ENCODE data around the gene TACR2. TPM values are rescaled to one million over a fixed set of nuclear protein-coding genes. Genes with fewer than 3 reads are reported as not detected.

The TACR2 gene
- not detected for total RNA-seq
- not detected for polyA plus RNA-seq (2013, experiment 1 of 2)
- polyA plus RNA-seq (2013, experiment 2 of 2) = not detected
- long read RNA-seq, experiment 1 = 0 reads
- long read RNA-seq, experiment 2 = 0 reads
- long read RNA-seq, experiment 3 = 0 reads
- long read RNA-seq, experiment 4 = 0 reads

GRCh38 chr10:69416695-69417094 lies at the start of gene TACR2:
Gene TACR2 (minus strand): TSS chr10:69416918. CDS start chr10:69416323, 595 bp downstream.
- Histone ChIP-seq H3K9me3 (ENCODE audit: control insufficient read depth, low read length) (no peaks in the 10 kb centered on the region), H3K4me3 (ENCODE audit: low read length) (no peak within 1 kb of the TSS), H3K4me1 (ENCODE audit: control insufficient read depth, insufficient read depth, low read length) (no peaks in the 10 kb centered on the region), H3K27me3 (ENCODE audit: control insufficient read depth, insufficient read depth, low read length, poor library complexity, severe bottlenecking) (no peaks in the 10 kb centered on the region), H3K36me3 (ENCODE audit: control insufficient read depth, insufficient read depth, low read length) (no peaks in the 10 kb centered on the region), H3K9ac (ENCODE audit: extremely low read depth, low read length, poor library complexity, severe bottlenecking) (no peak within 1 kb of the TSS), H3K27ac (ENCODE audit: low read depth, low read length) (no peak within 1 kb of the TSS)
- H3K27me3 Mint-ChIP-seq (ENCODE audit: insufficient read depth) = peaks cover 4% of the 10 kb centered on the region
- no peak for TF ChIP-seq CTCF (conservative IDR thresholded peaks at IDR 0.05)
- H3K4me3 Mint-ChIP-seq = no peak within 1 kb of the TSS
- H3K9me3 Mint-ChIP-seq = no peaks in the 10 kb centered on the region
- no peaks in the 10 kb centered on the region for H3K36me3 Mint-ChIP-seq (ENCODE audit: low read depth)
- no peak for DNase-seq
- 90 to 97% methylated on average over 6 to 10 of the region's 10 CpGs for WGBS, 2 experiments (ENCODE audit: insufficient coverage in 1 of 2, insufficient read length in 1 of 2)
- H3K4me1 Mint-ChIP-seq = peaks cover 9% of the 10 kb centered on the region
- peak within 1 kb of the TSS; percentile 33 for H3K27ac Mint-ChIP-seq

GRCh38 chr10:69466158-69466490 lies 49.4 kb upstream of the TACR2 start:
- Histone ChIP-seq H3K27ac (ENCODE audit: low read depth, low read length) (no peak overlapping the region), H3K4me1 (ENCODE audit: control insufficient read depth, insufficient read depth, low read length) (no peaks in the 10 kb centered on the region), H3K9me3 (ENCODE audit: control insufficient read depth, low read length) (no peaks in the 10 kb centered on the region), H3K4me3 (ENCODE audit: low read length) (no peak overlapping the region), H3K9ac (ENCODE audit: extremely low read depth, low read length, poor library complexity, severe bottlenecking) (no peak overlapping the region), H3K36me3 (ENCODE audit: control insufficient read depth, insufficient read depth, low read length) (no peaks in the 10 kb centered on the region), H3K27me3 (ENCODE audit: control insufficient read depth, insufficient read depth, low read length, poor library complexity, severe bottlenecking) (no peaks in the 10 kb centered on the region)
- 38 to 40% methylated on average over 5 of the region's 5 CpGs for WGBS, 2 experiments (ENCODE audit: insufficient coverage in 1 of 2, insufficient read length in 1 of 2)
- H3K4me3 Mint-ChIP-seq = no peak overlapping the region
- no peak for DNase-seq
- no peaks in the 10 kb centered on the region for H3K9me3 Mint-ChIP-seq
- peaks cover 2% of the 10 kb centered on the region for H3K27me3 Mint-ChIP-seq (ENCODE audit: insufficient read depth)
- peaks cover 13% of the 10 kb centered on the region for H3K4me1 Mint-ChIP-seq
- H3K36me3 Mint-ChIP-seq (ENCODE audit: low read depth) = no peaks in the 10 kb centered on the region
- no peak for TF ChIP-seq CTCF (conservative IDR thresholded peaks at IDR 0.05)
- H3K27ac Mint-ChIP-seq = peak overlapping the region; percentile 21

- Histone ChIP-seq H3K4me1 (ENCODE audit: control insufficient read depth, insufficient read depth, low read length) (no peaks in the 10 kb centered on the region), H3K4me3 (ENCODE audit: low read length) (no peak overlapping the region), H3K9ac (ENCODE audit: extremely low read depth, low read length, poor library complexity, severe bottlenecking) (no peak overlapping the region), H3K27me3 (ENCODE audit: control insufficient read depth, insufficient read depth, low read length, poor library complexity, severe bottlenecking) (no peaks in the 10 kb centered on the region), H3K36me3 (ENCODE audit: control insufficient read depth, insufficient read depth, low read length) (no peaks in the 10 kb centered on the region), H3K9me3 (ENCODE audit: control insufficient read depth, low read length) (no peaks in the 10 kb centered on the region), H3K27ac (ENCODE audit: low read depth, low read length) (no peak overlapping the region)
- H3K4me1 Mint-ChIP-seq = peaks cover 13% of the 10 kb centered on the region
- no peak overlapping the region for H3K4me3 Mint-ChIP-seq
- DNase-seq = no peak
- H3K27me3 Mint-ChIP-seq (ENCODE audit: insufficient read depth) = peaks cover 2% of the 10 kb centered on the region
- H3K27ac Mint-ChIP-seq = peak overlapping the region; percentile 21
- no peaks in the 10 kb centered on the region for H3K36me3 Mint-ChIP-seq (ENCODE audit: low read depth)
- no peaks in the 10 kb centered on the region for H3K9me3 Mint-ChIP-seq
- 93 to 95% methylated on average over 3 to 9 of the region's 9 CpGs for WGBS, 2 experiments (ENCODE audit: insufficient coverage in 1 of 2, insufficient read length in 1 of 2)
- TF ChIP-seq CTCF (conservative IDR thresholded peaks at IDR 0.05) = no peak
These were observed 48.9 kb upstream of the TACR2 start for GRCh38 chr10:69465457-69466157.
